Transverse colon (tissue), 4 donors: ENCODE measurements around the gene CD1B. TPM values are rescaled to one million over a fixed set of nuclear protein-coding genes. Genes with fewer than 3 reads are reported as not detected.

Experiments used
- DNase-seq: peaks from one replicate; pipeline ENCODE4 v3.0.0-alpha.2; 2019
- H3K27ac ChIP-seq, 4 donors: fragments of 200-600 bp; sonication (generic); 2 replicates each; pipeline ENCODE4 v1.5.1; 2016 to 2018; ENCODE audit warnings: inconsistent platforms in 4 of 4
- H3K27me3 ChIP-seq: fragments of 200-600 bp; sonication (generic); 2 replicates; pipeline ENCODE4 v1.5.1; 2017; ENCODE audit warnings: inconsistent platforms
- H3K36me3 ChIP-seq, 4 donors: fragments of 200-600 bp; sonication (generic); 2 replicates each; pipeline ENCODE4 v1.5.1; 2017 to 2019; ENCODE audit warnings: inconsistent platforms in 4 of 4
- H3K4me1 ChIP-seq, 4 donors: fragments of 200-600 bp; sonication (generic); 2 replicates each; pipeline ENCODE4 v1.5.1; 2017 to 2020; ENCODE audit warnings: inconsistent platforms in 4 of 4
- H3K4me3 ChIP-seq, 4 donors: fragments of 200-600 bp; sonication (generic); 1 replicate in 1 of 4; 2 replicates in 3 of 4; pipeline versions ENCODE4 v1.5.1 to v1.6.1; 2017 to 2019; ENCODE audit warnings: inconsistent platforms in 4 of 4
- H3K9me3 ChIP-seq, 2 donors: fragments of 200-600 bp; sonication (generic); 2 replicates each; pipeline ENCODE4 v1.5.1; 2017 to 2019; ENCODE audit warnings: inconsistent platforms in 2 of 2
- EP300 ChIP-seq: sonication (generic); formaldehyde crosslinking; IDR thresholded peaks from one replicate; pipeline ENCODE4 v1.6.1; 2017; ENCODE audit warnings: antibody characterized with exemption, low read depth
- POLR2A ChIP-seq: fragments of 450-650 bp; IDR thresholded peaks from one replicate; pipeline ENCODE4 v1.6.1; 2016; ENCODE audit warnings: antibody characterized with exemption, mild to moderate bottlenecking, moderate library complexity
- POLR2AphosphoS5 ChIP-seq, 3 donors: sonication (generic); formaldehyde crosslinking; IDR thresholded peaks; one replicate each; pipeline ENCODE4 v1.6.1; 2016; ENCODE audit warnings: antibody characterized with exemption in 3 of 3
- whole genome bisulfite sequencing, 2 donors: methylation state at CpG; one replicate each; pipeline ENCODE4 v1.1.5; 2018; ENCODE audit warnings: low coverage in 1 of 2; 5-methylcytosine and 5-hydroxymethylcytosine counted together
- in situ Hi-C, 4 donors: fragments of 200-750 bp; cut with MboI; loops; one replicate each; pipeline versions ENCODE4 v1.15.0 to v1.15.1; 2017; ENCODE audit warnings: low sequenced_read_pairs in 3 of 4, low pct_ligation_motif_present in 1 of 4, low pct_unique_long_range_greater_than_20kb in 1 of 4
- intact Hi-C: fragments of 100-400 bp; cut with DNase I; formaldehyde crosslinking; loops from one replicate; pipeline ENCODE4 v1.15.1; 2023; ENCODE audit warnings: low total_unique reads
- total RNA-seq, 4 donors: library from RNA; depleted of rRNA; stranded (reverse); fragments of >200 nt; gene quantifications; one replicate each; pipeline ENCODE4 v1.1.0, GENCODE V29; 2016
- TF ChIP-seq, protein P1 (sequence below), 5 experiments: fragments of 200-600 bp in 3 of 5; fragments of 450-650 bp in 2 of 5; sonication (generic) in 3 of 5; IDR thresholded peaks; 1 replicate in 2 of 5; 2 replicates in 3 of 5; pipeline ENCODE4 v1.5.1; 2016 to 2017; ENCODE audit warnings: antibody characterized with exemption in 5 of 5, inconsistent platforms in 3 of 5, mild to moderate bottlenecking in 2 of 5, moderate library complexity in 1 of 5

CD1B gene
- total RNA-seq, 4 donors from 2014 or later: not detected

DNA sequence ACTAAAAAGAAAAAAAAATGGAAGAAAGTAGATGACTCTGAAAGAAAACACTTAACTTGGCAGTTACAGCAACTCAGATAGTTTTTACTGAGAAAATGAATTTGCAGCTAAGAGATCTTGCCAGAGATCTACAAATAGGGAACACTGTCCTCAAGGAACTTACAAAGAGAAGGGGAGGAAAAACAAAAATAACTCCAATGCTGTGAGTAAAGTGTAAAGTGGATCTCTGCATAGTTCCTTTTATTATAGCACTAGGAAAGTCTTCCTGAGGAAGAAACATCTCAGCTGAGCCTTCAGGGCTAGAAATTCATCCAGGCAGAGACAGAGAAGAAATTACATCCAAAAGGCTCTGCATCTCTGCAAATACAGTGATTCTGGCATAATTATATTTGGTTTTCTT, 3.9 kb downstream of the CD1B start:
- Histone ChIP-seq H3K9me3 (no peaks in the 10 kb centered on the region), H3K4me3 (no peak overlapping the region), H3K4me1 (no peaks in the 10 kb centered on the region), H3K27ac (no peak overlapping the region), H3K36me3 (no peaks in the 10 kb centered on the region), H3K27me3 (no peaks in the 10 kb centered on the region)
- intact Hi-C loops (no loop called here), in situ Hi-C loops (no loop called here)
- no peak for DNase-seq
- TF ChIP-seq POLR2A: no peak
- TF ChIP-seq POLR2AphosphoS5 (IDR thresholded peaks at IDR 0.05): no peak
- no peak for TF ChIP-seq EP300
- TF ChIP-seq, protein P1, sequence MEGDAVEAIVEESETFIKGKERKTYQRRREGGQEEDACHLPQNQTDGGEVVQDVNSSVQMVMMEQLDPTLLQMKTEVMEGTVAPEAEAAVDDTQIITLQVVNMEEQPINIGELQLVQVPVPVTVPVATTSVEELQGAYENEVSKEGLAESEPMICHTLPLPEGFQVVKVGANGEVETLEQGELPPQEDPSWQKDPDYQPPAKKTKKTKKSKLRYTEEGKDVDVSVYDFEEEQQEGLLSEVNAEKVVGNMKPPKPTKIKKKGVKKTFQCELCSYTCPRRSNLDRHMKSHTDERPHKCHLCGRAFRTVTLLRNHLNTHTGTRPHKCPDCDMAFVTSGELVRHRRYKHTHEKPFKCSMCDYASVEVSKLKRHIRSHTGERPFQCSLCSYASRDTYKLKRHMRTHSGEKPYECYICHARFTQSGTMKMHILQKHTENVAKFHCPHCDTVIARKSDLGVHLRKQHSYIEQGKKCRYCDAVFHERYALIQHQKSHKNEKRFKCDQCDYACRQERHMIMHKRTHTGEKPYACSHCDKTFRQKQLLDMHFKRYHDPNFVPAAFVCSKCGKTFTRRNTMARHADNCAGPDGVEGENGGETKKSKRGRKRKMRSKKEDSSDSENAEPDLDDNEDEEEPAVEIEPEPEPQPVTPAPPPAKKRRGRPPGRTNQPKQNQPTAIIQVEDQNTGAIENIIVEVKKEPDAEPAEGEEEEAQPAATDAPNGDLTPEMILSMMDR (IDR thresholded peaks at IDR 0.05): no peak

DNA sequence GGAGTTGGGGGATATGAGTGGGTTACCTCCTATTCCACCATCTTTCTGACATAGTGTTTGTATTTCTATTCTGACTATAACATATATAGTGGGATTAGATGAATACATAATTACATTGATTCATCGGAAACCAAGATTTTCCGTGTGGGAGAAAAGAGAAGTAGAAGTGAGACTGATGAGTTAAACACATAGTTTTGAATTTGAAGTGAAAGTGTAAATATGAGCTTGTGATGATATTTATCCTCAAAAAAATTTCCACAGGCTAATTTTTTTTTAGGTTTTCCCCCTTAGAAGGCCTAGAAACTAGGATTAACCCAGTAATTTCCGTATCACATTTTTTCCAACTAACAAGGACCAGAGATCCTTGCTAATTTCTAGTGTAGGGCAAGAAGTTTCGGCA, 6.9 kb downstream of the CD1B start:
- TF ChIP-seq, protein P1 (IDR thresholded peaks at IDR 0.05): no peak
- TF ChIP-seq POLR2A: no peak
- TF ChIP-seq POLR2AphosphoS5 (IDR thresholded peaks at IDR 0.05): no peak
- no peak for TF ChIP-seq EP300
- Histone ChIP-seq H3K4me3 (no peak overlapping the region), H3K4me1 (no peaks in the 10 kb centered on the region), H3K27me3 (no peaks in the 10 kb centered on the region), H3K9me3 (no peaks in the 10 kb centered on the region), H3K36me3 (no peaks in the 10 kb centered on the region), H3K27ac (no peak overlapping the region)
- DNase-seq: no peak
- in situ Hi-C loops: no loop called here
- 63 to 82% methylated on average over 4 of the region's 4 CpGs for WGBS, 2 donors
- intact Hi-C loops: no loop called here

DNA sequence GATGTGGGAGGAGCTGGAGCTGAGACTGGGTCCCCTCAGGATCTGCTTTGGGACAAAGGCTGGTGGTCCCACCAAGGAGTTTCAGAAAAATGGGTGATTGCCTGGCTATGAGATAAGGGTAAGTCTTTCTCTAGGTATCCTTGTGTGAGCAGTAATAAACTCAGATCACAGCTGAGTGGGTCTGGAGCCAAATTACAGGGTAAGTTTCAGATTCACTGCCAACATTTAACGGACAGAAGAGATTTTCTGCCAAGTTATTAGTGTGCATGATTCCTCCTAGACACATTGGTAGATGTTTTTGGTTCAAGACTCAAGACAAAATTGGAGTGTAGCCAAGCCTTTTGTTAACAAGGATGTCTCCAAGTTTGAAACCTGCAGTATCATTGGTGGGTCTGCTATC, 7.5 kb downstream of the CD1B start:
- Histone ChIP-seq H3K27me3 (no peaks in the 10 kb centered on the region), H3K4me1 (no peaks in the 10 kb centered on the region), H3K4me3 (no peak overlapping the region), H3K27ac (no peak overlapping the region), H3K9me3 (no peaks in the 10 kb centered on the region), H3K36me3 (no peaks in the 10 kb centered on the region)
- in situ Hi-C loops (no loop called here), intact Hi-C loops (no loop called here)
- DNase-seq: no peak
- no peak for TF ChIP-seq POLR2AphosphoS5 (IDR thresholded peaks at IDR 0.05)
- TF ChIP-seq, protein P1 (IDR thresholded peaks at IDR 0.05): no peak
- no peak for TF ChIP-seq POLR2A
- TF ChIP-seq EP300: no peak
- 61% methylated on average over 1 of the region's 1 CpG; no CpG with 5 or more reads in 1 of the 2 donors for WGBS, 2 donors

DNA sequence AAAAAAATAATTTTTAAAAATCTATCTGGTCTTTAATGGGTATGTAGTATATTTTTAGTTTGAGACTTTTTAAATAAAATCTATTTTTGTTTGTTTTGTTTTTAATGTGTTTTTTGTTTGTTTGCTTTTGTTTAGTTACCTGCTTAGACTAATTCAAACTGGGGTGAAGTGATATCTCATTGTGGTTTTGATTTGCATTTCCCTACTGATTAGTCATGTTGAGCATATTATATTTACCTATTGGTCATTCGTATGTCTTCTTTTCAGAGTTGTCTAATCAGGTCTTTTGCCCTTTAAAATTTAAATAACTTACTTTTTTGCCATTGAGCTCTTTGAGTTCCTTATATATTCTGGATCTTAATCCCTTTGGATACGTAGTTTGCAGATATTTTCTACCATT, 20.3 kb downstream of the CD1B start:
- Histone ChIP-seq H3K9me3 (peaks cover 6 to 10% of the 10 kb centered on the region in 2 donors), H3K4me3 (no peak overlapping the region), H3K27ac (no peak overlapping the region), H3K27me3 (no peaks in the 10 kb centered on the region), H3K4me1 (no peaks in the 10 kb centered on the region), H3K36me3 (no peaks in the 10 kb centered on the region)
- TF ChIP-seq POLR2AphosphoS5 (IDR thresholded peaks at IDR 0.05) (no peak), POLR2A (no peak), EP300 (no peak)
- TF ChIP-seq, protein P1 (IDR thresholded peaks at IDR 0.05): no peak
- in situ Hi-C loops (no loop called here), intact Hi-C loops (no loop called here)
- WGBS, 2 donors: 66 to 77% methylated on average over 2 of the region's 2 CpGs
- DNase-seq: no peak
